Activated CD4-positive, alpha-beta T cell treated with anti-CD3 and anti-CD28 coated beads, Interleukin-2, amount 10 ng/mL, durations not matched to agents 24 days and 14 days (primary cell): Measurements from ENCODE around the gene PARN. TPM values are rescaled to one million over a fixed set of nuclear protein-coding genes. Genes with fewer than 3 reads are reported as not detected.
"Not testable (repeated sequence)": the region's sequence is repeated elsewhere in the genome, so short reads cannot be mapped to it uniquely, and the experiment has no call there.

Source experiments
- DNase-seq: peaks from one replicate; pipeline ENCODE4 v3.0.0; 2022
- H3K27ac Mint-ChIP-seq: one replicate; pipeline ENCODE4 v1.8.0; 2022; ENCODE audit warnings: mild to moderate bottlenecking, mixed read lengths
- H3K27me3 Mint-ChIP-seq: one replicate; pipeline ENCODE4 v1.8.0; 2022; ENCODE audit warnings: mixed read lengths
- H3K36me3 Mint-ChIP-seq: one replicate; pipeline ENCODE4 v1.8.0; 2022; ENCODE audit warnings: low read depth, mild to moderate bottlenecking, mixed read lengths
- H3K4me1 Mint-ChIP-seq: one replicate; pipeline ENCODE4 v1.8.0; 2021; ENCODE audit warnings: mixed read lengths
- H3K4me3 Mint-ChIP-seq: one replicate; pipeline ENCODE4 v1.8.0; 2022; ENCODE audit warnings: mild to moderate bottlenecking, moderate library complexity, mixed read lengths
- H3K9me3 Mint-ChIP-seq: one replicate; pipeline ENCODE4 v1.8.0; 2021; ENCODE audit warnings: mixed read lengths
- intact Hi-C: fragments of 100-400 bp; cut with micrococcal nuclease; formaldehyde crosslinking; loops from one replicate; pipeline ENCODE4 v1.15.1; 2023
- total RNA-seq: library from RNA; stranded (reverse); gene quantifications from 2 replicates; pipeline ENCODE4 v1.2.3, GENCODE V29; 2022

The PARN gene
- total RNA-seq, 1 donor from 2014 or later: 58.6 TPM

DNA sequence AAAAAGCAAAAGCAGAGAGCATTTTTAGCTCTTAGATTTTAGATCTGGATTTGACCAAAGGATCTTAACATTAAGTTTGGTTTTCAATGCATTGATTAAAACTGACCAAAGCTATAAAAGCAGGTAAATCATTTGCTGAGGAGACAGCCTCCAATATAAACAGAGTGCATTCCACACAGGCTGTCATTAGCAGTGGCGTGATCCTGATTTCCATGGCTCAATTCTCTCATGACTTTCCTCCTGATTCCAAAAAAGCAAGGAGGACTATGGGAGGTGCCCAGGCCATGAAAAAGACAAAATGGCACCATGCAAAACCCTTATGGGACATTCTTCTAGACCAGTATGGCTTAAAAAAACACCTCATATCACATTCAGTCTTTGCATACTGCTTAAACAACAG is 53.5 kb downstream of the PARN start:
- H3K4me1 Mint-ChIP-seq: peaks cover 2% of the 10 kb centered on the region
- intact Hi-C loops: no loop called here
- no peak overlapping the region for H3K27ac Mint-ChIP-seq
- no peak overlapping the region for H3K4me3 Mint-ChIP-seq
- H3K9me3 Mint-ChIP-seq: no peaks in the 10 kb centered on the region
- H3K36me3 Mint-ChIP-seq: peaks cover 66% of the 10 kb centered on the region
- H3K27me3 Mint-ChIP-seq: no peaks in the 10 kb centered on the region
- no peak for DNase-seq

DNA sequence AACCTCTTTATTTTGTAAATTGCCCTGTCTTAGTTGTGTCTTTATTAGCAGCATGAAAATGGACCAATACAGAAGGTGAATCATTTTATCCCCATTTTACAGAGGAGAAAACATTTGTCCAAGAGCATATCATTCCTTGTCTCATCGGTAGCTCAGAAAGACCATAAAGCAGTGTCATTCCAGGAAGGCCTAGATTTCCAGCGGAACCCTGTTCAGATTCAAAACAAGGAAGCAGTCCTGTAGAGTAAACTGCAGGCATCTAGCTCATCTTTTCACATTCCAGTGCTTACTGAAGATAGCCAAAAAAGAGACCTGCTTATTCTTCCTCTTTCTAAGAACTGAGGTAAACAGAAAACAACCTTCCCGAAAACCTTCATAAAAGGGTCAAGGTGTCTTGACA is 54.0 kb downstream of the PARN start:
- DNase-seq: no peak
- peaks cover 63% of the 10 kb centered on the region for H3K36me3 Mint-ChIP-seq
- no peaks in the 10 kb centered on the region for H3K9me3 Mint-ChIP-seq
- intact Hi-C loops: no loop called here
- H3K4me1 Mint-ChIP-seq: no peaks in the 10 kb centered on the region
- no peaks in the 10 kb centered on the region for H3K27me3 Mint-ChIP-seq
- no peak overlapping the region for H3K27ac Mint-ChIP-seq
- no peak overlapping the region for H3K4me3 Mint-ChIP-seq

- H3K36me3 Mint-ChIP-seq: peaks cover 55% of the 10 kb centered on the region
- DNase-seq, H3K9me3 Mint-ChIP-seq, H3K27ac Mint-ChIP-seq, H3K27me3 Mint-ChIP-seq, H3K4me1 Mint-ChIP-seq, intact Hi-C loops, H3K4me3 Mint-ChIP-seq: not testable (repeated sequence)
Observed at GRCh38 chr16:14574698-14575415, 55.2 kb downstream of the PARN start.

- Mint-ChIP-seq H3K4me3 (no peak overlapping the region), H3K4me1 (peaks cover 2% of the 10 kb centered on the region), H3K27me3 (no peaks in the 10 kb centered on the region), H3K36me3 (peaks cover 38% of the 10 kb centered on the region), H3K9me3 (no peaks in the 10 kb centered on the region), H3K27ac (no peak overlapping the region)
- intact Hi-C loops: no loop called here
- DNase-seq: no peak
Observed at GRCh38 chr16:14572535-14572934, 57.5 kb downstream of the PARN start.

GRCh38 chr16:14569213-14569612 is 60.8 kb downstream of the PARN start:
- Mint-ChIP-seq H3K9me3 (no peaks in the 10 kb centered on the region), H3K27me3 (no peaks in the 10 kb centered on the region), H3K27ac (no peak overlapping the region), H3K4me3 (no peak overlapping the region), H3K4me1 (peaks cover 11% of the 10 kb centered on the region), H3K36me3 (peaks cover 11% of the 10 kb centered on the region)
- intact Hi-C loops: no loop called here
- DNase-seq: no peak

DNA sequence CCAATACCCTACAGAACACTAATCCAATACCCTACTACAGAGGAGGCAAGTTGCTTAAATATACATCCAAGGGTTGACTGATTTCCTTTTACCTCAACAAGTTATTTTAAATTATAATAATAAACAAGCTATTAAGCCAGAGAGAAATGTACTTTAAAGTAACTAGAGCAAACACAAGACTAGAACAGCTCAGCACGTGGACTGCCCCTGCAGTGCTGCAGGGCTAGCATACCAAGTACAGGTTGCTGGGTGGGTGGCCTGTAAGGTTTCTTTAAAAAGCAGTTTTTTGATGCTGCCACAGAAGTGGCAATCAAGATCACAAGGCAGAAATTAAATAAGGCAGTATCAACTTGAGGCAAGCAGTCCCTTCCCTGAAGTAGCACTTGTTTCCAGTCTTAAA is 63.5 kb downstream of the PARN start:
- H3K27ac Mint-ChIP-seq: no peak overlapping the region
- peaks cover 11% of the 10 kb centered on the region for H3K4me1 Mint-ChIP-seq
- intact Hi-C loops: no loop called here

DNA sequence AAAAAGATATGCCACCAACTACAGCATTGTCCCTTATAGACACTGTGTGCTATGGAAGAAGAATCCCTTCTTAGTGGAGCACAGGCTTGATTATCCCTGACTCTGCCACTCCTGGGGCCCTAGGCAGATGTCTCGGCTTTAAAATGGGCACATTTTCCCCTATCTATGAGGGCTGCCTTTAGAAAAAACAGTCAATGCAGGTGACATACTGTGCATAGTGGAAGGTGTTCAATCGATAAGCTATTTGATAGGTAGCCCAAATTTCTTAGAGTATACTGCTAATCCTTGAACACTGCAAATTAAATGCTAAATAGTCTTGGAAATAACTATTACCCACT is 64.4 kb downstream of the PARN start:
- Mint-ChIP-seq H3K27ac (no peak overlapping the region), H3K27me3 (no peaks in the 10 kb centered on the region)

More for the DNA sequence above, 63.5 kb downstream of the PARN start:
- Mint-ChIP-seq H3K36me3 (no peaks in the 10 kb centered on the region), H3K4me3 (no peak overlapping the region), H3K27me3 (no peaks in the 10 kb centered on the region), H3K9me3 (no peaks in the 10 kb centered on the region)
- DNase-seq: no peak

GRCh38 chr16:14564861-14565687 is 65.0 kb downstream of the PARN start:
- Mint-ChIP-seq H3K36me3 (no peaks in the 10 kb centered on the region), H3K27ac (peak overlapping the region; percentile 3), H3K27me3 (no peaks in the 10 kb centered on the region), H3K9me3 (no peaks in the 10 kb centered on the region), H3K4me1 (peaks cover 11% of the 10 kb centered on the region), H3K4me3 (peak overlapping the region; percentile 19)
- intact Hi-C loops: no loop called here
- no peak for DNase-seq

More for the DNA sequence above, 64.4 kb downstream of the PARN start:
- Mint-ChIP-seq H3K9me3 (no peaks in the 10 kb centered on the region), H3K4me3 (no peak overlapping the region), H3K4me1 (peaks cover 11% of the 10 kb centered on the region), H3K36me3 (no peaks in the 10 kb centered on the region)
- intact Hi-C loops: no loop called here
- DNase-seq: no peak

DNA sequence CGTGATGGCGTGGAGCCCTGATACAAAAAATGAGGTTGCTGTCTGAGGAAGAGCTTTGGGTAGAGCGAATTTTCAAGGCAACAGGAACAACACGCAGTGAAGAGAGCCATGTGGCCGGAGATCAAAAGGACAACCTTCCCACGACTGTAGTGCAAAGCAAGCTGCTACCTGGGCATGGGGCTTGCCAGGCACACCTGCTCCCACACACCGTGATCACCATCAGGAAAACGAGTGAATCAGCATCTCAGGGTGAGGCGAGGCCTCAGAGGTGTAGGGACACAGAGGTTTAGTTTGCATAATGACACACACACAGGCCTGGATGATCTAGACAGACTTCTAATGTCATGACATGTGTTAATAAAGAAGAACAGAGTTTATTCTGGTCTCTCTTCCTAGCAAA is 65.7 kb downstream of the PARN start:
- Mint-ChIP-seq H3K36me3 (no peaks in the 10 kb centered on the region), H3K9me3 (no peaks in the 10 kb centered on the region), H3K4me3 (no peak overlapping the region), H3K27me3 (no peaks in the 10 kb centered on the region), H3K27ac (no peak overlapping the region), H3K4me1 (peaks cover 9% of the 10 kb centered on the region)
- DNase-seq: no peak
- intact Hi-C loops: no loop called here

DNA sequence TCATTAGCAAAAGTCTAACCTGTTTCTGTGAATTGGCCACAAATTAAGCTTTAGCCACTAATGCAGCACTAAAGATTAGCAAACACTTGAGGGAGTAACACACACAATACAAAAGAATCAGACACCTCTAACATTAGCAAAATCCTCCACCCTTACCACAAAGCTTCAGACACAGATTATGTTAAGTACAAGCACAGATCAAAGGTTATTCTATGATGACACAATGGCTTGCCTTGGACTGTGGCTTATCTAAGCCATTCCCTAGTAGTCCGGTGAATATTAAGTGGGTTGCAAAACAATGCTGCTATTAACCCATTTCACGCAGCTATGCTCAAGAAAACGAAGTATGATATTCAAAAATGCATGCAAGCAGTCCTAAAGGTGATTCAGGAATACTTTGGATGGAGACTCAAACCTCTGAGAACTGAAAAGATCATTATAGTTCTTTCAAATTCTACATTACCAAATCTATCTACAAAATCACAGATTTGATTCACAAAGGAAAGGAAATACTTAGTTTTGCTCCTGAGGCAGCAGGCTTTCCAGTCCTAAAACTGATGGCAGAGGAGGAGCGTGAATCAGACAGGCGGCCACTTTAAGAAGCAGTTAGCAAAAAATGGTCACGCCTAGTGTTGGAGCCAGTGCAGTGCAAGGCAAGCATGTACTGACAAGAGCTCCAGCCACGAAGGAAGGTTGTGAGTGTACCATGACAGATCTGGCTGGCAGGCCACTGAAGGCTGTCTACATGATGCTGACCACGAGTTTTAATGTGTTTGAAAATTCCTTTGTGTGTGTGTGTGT is 67.2 kb downstream of the PARN start:
- intact Hi-C loops: no loop called here

DNA sequence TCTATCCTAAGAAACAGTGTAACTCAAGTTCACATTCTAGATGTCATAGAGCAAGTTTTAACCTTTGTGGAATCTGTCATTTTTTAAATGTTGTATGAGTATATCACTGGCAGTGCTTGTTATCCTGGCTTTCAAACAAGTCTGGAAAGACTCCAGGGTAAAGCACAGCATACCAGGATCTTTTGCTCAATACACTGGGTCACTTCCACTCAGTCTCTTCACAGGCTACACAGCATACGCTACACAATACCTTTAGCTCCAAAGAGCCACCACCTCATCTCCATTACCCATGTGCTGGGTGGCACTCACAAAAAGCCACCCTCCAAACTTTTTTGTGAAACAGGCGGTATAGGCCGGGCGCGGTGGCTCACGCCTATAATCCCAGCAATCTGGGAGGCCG is 69.5 kb downstream of the PARN start:
- intact Hi-C loops: no loop called here
- DNase-seq: no peak
- Mint-ChIP-seq H3K27me3 (no peaks in the 10 kb centered on the region), H3K9me3 (no peaks in the 10 kb centered on the region), H3K27ac (no peak overlapping the region), H3K36me3 (peaks cover 3% of the 10 kb centered on the region), H3K4me1 (peaks cover 7% of the 10 kb centered on the region), H3K4me3 (no peak overlapping the region)

More for the DNA sequence above, 67.2 kb downstream of the PARN start:
- no peak overlapping the region for H3K4me3 Mint-ChIP-seq
- H3K27ac Mint-ChIP-seq: no peak overlapping the region
- H3K36me3 Mint-ChIP-seq: no peaks in the 10 kb centered on the region
- no peak for DNase-seq
- no peaks in the 10 kb centered on the region for H3K9me3 Mint-ChIP-seq
- H3K4me1 Mint-ChIP-seq: peaks cover 9% of the 10 kb centered on the region
- no peaks in the 10 kb centered on the region for H3K27me3 Mint-ChIP-seq

DNA sequence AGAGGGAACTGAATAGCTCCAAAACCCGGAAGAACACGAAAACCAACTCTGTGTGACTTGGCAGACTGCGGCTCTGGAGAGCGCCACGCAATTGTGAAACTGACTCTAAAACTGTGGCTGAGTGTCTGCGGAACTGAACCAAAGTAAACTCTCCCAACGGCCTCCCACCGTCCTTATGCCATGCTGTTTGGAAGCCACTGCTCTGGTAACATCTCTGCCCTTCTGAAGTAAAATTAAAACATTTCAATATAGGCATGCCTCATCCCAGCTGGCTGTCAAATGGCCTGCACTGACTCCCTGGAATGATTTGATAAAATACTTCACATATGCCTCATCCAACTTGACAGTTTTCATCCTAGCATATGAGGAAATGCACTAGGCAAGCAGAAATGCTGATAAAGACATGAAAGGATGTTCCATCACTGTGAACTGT is 70.2 kb downstream of the PARN start:
- no peak overlapping the region for H3K27ac Mint-ChIP-seq
- H3K9me3 Mint-ChIP-seq: no peaks in the 10 kb centered on the region
- DNase-seq: no peak
- H3K27me3 Mint-ChIP-seq: no peaks in the 10 kb centered on the region
- no peak overlapping the region for H3K4me3 Mint-ChIP-seq
- intact Hi-C loops: no loop called here
- peaks cover 3% of the 10 kb centered on the region for H3K36me3 Mint-ChIP-seq
- H3K4me1 Mint-ChIP-seq: peaks cover 2% of the 10 kb centered on the region

DNA sequence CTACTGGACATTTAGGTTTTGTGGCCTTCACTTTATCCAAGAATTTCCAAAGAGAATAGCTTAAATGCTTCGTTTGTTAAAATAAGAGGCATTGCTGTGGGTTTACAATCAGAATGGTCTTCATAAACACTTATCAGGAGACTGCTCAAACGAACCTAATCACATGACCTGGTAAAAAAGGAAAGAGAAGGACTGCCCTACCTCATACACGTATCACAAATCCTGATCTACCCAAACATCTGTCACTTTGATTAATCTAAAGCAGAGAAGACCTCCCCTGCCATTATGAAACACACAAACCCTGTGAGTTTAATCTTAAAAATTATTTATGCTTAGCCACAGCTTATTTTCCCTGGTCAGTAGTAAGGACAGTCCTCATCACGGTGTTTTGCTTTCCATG is 76.6 kb downstream of the PARN start:
- no peak for DNase-seq
- no peaks in the 10 kb centered on the region for H3K9me3 Mint-ChIP-seq
- no peak overlapping the region for H3K27ac Mint-ChIP-seq
- H3K27me3 Mint-ChIP-seq: no peaks in the 10 kb centered on the region
- intact Hi-C loops: no loop called here
- H3K4me3 Mint-ChIP-seq: no peak overlapping the region
- peaks cover 26% of the 10 kb centered on the region for H3K36me3 Mint-ChIP-seq
- peaks cover 2% of the 10 kb centered on the region for H3K4me1 Mint-ChIP-seq

- H3K27me3 Mint-ChIP-seq: no peaks in the 10 kb centered on the region
- intact Hi-C loops: no loop called here
- H3K36me3 Mint-ChIP-seq: peaks cover 32% of the 10 kb centered on the region
- peaks cover 2% of the 10 kb centered on the region for H3K4me1 Mint-ChIP-seq
- H3K9me3 Mint-ChIP-seq: no peaks in the 10 kb centered on the region
- H3K4me3 Mint-ChIP-seq: no peak overlapping the region
- H3K27ac Mint-ChIP-seq: no peak overlapping the region
- no peak for DNase-seq
Observed at GRCh38 chr16:14549789-14550153, 80.3 kb downstream of the PARN start.
